ENCODE measurements around the gene RLN1.
A peak's percentile ranks its signal among the peaks of the same experiment; 100 is the strongest.
"Not testable (repeated sequence)": the region's sequence is repeated elsewhere in the genome, so short reads cannot be mapped to it uniquely, and the experiment has no call there.

RLN1 gene

DNA sequence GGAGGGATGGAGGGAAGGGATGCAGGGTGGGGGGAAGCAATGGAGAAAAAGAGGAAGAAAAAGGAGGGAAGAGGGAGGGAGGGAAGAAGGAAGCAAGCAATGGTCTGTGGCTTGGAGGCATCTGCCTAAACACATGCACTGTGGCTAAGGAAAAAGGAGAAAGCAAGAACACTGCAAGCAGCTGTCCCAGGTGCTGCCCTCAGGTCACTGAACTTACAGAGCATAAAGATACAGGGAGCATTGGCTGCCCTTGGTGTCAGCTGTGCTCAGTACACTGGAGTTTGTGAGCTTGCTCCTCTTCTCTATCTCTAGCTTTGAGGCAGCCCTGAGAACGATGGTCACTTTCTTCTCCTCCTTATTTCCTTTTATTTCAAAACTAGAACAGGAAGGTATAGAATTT is 18.1 kb downstream of the RLN1 start:
- DNase-seq: not testable (repeated sequence)

GRCh38 chr9:5321058-5321457 is 18.6 kb downstream of the RLN1 start:
- peak in 1 of 2 donors; percentile 18 for DNase-seq

- not testable (repeated sequence) for DNase-seq
Observed at GRCh38 chr9:5316406-5316805, 23.3 kb downstream of the RLN1 start.

DNA sequence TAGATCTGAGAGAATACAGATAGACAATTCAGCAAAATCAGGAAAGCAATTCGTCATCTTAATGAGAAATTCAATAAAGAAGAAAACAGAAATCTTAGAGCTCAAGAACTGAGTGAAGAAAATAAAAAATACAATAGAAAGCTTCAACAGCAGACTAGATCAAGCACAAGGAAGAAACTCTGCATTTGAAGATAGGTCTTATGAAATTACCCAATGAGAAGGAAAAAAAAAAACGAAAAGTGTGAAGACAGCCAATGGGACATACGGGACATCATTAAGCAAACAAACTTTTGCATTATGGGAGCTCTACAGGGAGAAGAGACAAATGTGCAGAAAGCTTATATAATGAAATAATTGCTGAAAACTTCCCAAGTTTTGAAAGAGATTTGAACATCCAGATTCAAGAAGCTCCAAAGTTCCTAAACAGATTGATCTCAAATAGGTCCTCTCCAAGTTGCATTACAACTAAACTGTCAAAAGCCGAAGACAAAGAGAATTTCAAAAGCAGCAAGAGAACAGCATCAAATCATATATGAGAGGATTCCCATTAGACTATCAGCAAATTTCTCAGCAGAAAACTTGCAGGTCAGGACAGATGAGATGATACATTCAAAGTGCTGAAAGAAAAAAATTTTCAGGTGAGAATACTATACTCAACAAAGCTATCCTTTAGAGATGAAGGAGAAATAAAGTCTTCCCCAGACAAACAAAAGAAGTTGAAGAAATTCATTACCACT is 24.3 kb downstream of the RLN1 start:
- DNase-seq: no peak

DNA sequence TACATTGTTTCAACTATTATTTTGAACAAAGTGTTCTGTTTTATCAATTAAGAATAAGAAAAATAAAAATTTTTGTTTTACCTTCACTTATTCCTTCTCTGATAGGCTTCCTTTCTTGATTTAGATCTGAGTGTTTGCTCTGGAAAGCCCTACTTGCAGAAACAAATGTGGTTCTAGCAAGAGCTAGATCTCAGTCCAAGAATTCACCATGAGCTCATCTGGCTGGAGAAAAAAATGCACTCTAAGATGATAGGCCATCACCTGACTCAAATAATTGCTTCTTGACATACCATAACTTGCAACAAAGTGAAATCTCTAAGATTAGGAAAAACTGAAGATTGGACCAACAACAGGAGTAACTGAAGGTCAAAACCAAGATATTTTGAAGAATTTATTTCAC is 28.8 kb downstream of the RLN1 start:
- DNase-seq: no peak

DNA sequence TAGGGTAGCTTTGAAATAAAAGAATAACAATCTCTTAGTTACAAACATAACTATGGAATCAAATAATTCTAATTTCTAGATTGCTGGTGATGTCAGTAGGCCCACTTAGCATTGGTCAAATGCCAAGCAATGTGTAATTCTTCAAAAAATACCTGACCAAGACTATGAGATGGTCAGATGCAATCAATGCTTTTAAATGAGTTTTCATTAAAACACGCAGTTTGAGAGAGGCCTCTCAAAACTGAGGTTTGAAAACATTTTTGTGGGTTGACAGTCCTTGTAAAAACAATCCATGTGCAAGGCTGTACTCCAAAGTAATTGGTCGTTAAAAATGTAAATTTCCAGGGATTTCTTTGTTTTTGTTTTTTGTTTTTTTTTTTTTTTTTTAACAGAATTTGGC is 33.9 kb downstream of the RLN1 start:
- DNase-seq: no peak

GRCh38 chr9:5303840-5304795 is 35.6 kb downstream of the RLN1 start, which contains the start of gene RLN2:
RLN2 (minus strand) TSS chr9:5304716; CDS start chr9:5304580, 136 bp downstream.
- peak in 1 of 2 donors; percentile 25 for DNase-seq

DNA sequence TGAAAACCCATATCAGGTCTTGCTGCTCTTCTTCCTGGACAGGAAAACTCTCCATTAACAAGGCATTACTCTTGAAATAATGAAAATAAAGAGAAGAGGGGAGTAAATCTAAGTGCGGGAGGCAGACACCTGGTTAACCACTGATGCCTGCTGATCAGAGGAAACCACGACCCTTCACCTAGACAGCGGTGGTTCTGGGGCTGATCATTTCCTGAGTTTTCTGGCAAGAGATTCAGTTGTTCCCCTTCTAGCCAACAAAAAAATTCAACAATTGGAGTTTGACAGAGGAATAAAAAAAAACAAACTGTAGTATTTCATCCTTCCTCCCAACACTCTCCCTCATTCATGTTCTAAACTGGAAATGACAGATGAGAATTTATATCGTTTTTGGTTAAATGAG is 38.1 kb downstream of the RLN1 start:
- peak in 1 of 2 donors; percentile 28 for DNase-seq

DNA sequence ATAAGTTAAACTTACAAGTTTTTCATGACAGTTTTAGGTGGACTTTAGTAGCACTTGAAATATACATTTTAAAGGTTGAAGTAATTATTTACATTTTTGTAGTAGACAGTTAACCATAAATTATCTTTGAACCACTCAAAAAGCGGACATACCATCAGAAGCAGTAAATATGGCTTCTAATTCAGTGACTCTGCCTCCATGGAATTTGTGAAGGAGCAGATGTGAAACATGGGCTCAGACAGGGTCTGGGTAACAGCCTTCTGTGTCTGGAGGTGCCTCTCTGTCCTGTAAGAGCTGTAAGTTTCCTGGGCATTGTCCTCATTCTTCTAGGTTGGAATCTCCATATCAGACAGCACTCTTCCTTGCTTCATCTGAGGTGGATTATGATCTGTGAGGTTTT is 47.5 kb downstream of the RLN1 start:
- DNase-seq: no peak

- DNase-seq: no peak
Observed at GRCh38 chr9:5288591-5288990, 51.1 kb downstream of the RLN1 start.

GRCh38 chr9:5286262-5286661 is 53.4 kb downstream of the RLN1 start:
- DNase-seq: no peak
